Hepatocyte (in vitro differentiated cells): ENCODE data around the gene TMEM250.

Experiments
- CTCF ChIP-seq: fragments of 200-600 bp; sonication (generic); IDR thresholded peaks from 2 replicates; pipeline ENCODE4 v1.5.1; 2016; ENCODE audit warnings: antibody characterized with exemption, mild to moderate bottlenecking; ENCODE audit not compliant: poor library complexity
- EZH2 ChIP-seq: fragments of 200-600 bp; sonication (generic); IDR thresholded peaks from 2 replicates; pipeline ENCODE4 v1.6.1; 2016; ENCODE audit warnings: antibody characterized with exemption, mild to moderate bottlenecking, borderline replicate concordance
- EZH2phosphoT487 ChIP-seq: fragments of 200-600 bp; sonication (generic); IDR thresholded peaks from one replicate; pipeline ENCODE4 v1.6.1; 2018; ENCODE audit warnings: antibody characterized with exemption, mild to moderate bottlenecking, low read depth, moderate library complexity; ENCODE audit not compliant: unreplicated experiment, severe bottlenecking

- no peak for TF ChIP-seq CTCF
- no peak for TF ChIP-seq EZH2
- TF ChIP-seq EZH2phosphoT487, result no peak
Observed at GRCh38 chr9:136105398-136106135, 13.1 kb downstream of the TMEM250 start.
